ENCODE data around the gene YAP1.

The YAP1 gene

DNA sequence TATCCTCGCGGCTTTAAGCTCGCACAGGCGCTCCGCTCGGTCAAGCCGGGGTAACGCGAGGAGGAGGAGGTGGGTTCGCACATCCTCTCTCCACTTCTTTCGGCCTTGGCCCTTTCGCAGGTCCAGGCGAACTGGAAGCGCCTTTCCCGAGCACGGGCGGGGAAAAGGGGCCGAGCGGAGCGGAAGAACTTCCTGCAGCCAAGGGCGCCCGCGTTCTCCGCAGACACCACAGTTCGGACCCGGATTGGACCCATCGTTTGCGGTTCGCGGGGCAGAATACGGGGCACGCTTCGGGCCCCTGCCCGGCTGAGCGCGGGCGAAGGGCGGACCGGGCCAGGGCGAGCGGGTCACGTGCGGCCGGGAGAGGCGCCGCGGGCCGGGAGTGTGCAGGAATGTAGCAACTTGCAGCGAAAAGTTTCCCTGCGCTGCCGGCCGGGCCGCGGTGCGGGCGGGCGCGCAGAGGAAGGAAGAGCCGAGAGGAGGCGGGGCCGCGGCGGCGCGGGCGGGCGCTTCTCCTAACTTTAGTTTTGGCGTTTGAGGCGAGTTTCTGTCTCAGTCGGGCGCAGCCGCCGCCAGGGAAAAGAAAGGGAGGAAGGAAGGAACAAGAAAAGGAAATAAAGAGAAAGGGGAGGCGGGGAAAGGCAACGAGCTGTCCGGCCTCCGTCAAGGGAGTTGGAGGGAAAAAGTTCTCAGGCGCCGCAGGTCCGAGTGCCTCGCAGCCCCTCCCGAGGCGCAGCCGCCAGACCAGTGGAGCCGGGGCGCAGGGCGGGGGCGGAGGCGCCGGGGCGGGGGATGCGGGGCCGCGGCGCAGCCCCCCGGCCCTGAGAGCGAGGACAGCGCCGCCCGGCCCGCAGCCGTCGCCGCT, at the start of gene YAP1:
Gene YAP1 (plus strand): TSS at position 552 of the 865 bp plus-strand sequence. CDS start 402 bp downstream, outside the sequence.
- peak; percentile 6 for DNase-seq (ENCODE audit: low read depth, low spot score)

GRCh38 chr11:102061276-102061675, 49.0 kb upstream of the YAP1 start:
- DNase-seq (ENCODE audit: low read depth, low spot score): no peak

DNA sequence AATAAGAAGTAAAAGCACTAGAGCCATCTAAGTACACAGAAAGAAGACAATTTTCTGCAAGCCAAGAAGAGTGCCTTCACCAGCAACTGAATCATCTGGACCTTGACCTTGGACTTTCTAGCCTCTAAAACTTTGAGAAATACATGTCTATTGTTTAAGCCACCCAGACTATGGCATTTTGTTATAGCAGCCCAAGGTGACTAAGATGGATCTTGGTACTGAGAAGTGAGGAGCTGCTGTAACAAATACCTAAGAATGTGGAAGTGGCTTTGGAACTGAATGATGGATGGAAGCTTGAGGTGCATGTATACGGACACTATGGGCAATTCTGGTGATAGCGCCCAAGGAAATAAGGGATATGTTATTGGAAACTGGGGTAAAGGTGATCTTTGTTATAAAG, 48.1 kb upstream of the YAP1 start:
- no peak for DNase-seq (ENCODE audit: low read depth, low spot score)

DNA sequence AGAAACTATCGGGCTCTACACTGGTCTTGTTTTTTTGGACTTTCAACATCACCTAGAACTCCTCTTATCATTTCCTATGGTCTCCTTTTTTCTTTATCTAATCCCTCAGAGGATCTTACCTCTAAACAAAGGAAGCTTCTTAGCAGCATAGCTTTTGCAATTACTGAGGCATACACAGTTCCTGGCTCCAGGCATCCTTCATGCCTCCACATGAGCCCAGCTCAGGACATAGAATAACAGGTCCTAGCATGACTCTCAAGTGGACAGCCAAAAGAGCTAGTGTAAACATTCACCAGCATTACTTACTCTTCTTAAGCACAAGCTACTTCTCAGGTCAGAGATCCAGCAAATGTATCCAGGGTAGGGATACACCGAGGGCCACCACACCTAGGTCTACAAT, 45.9 kb upstream of the YAP1 start:
- no peak for DNase-seq (ENCODE audit: low read depth, low spot score)

GRCh38 chr11:102070766-102071165, 39.5 kb upstream of the YAP1 start:
- DNase-seq (ENCODE audit: low read depth, low spot score): no peak

- no peak for DNase-seq (ENCODE audit: low read depth, low spot score)
Measured at GRCh38 chr11:102071497-102072472, 38.5 kb upstream of the YAP1 start.

- no peak for DNase-seq (ENCODE audit: low read depth, low spot score)
Measured at GRCh38 chr11:102073253-102073652, 37.0 kb upstream of the YAP1 start.

DNA sequence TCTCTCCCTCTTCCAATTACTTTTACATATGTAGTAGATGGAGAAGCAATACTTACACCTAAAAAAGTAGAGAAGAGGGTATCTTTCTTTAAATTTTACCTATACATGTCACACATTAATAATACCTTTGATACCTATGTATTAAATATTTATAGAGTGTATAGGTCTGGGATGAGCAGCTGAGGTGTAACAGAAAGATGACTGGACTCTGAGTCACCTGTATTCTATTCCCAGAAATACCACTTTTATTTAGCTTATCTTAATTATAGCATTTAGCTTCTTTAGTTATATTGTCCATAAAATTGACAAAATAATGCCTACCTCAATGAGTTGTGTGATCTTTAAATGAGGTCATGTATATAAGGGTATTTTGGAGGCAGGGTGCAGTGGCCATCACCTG, 30.6 kb upstream of the YAP1 start:
- DNase-seq (ENCODE audit: low read depth, low spot score): no peak

DNA sequence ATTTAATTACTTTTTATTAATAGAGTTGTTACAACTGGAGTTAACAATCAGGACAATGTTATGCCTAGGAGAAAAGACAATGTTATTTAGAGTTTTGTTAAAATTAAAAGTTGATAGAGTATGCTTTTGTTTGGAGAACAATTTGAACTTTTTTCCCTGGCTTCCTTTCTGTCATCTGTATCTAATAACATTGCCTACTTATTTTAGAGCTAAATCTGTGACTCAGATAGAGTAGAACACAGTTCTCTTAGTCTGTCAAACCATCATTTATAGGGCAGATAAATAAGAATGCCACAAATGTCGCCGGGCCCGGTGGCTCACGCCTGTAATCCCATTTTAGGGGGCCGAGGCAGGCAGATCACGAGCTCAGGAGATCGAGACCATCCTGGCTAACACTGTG, 28.9 kb upstream of the YAP1 start:
- no peak for DNase-seq (ENCODE audit: low read depth, low spot score)

DNA sequence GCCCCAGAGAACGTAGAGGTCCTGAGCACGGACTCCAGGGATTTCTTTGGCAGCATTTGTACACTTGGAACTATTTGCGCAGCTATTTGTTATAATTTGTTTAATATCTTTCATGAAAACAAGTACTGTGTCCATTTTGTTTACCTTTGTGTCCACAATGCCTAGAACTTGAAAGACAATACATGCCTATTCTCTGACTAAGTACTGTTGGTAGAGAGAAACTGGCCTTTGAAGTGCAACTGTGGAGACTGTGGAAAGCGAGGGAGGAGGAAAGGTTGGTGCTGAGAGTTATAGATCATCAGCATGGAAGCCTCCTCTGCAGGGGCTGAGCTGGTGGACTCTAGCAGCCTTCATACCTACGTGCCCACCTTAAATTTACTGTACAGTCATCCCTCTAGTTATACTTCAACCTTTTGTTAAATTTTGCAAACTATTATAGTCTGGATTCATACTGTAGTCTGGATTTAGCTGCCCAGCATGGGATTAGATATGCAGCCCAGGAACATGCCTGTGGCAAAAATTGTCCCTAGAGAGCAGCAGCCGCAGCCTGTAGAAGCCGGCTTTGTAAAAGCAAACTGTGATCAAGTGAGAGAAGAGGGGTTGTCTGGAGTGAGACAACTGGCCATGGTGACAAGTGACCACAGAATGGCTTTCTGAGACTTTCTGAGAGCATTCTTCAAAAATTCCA, 24.2 kb upstream of the YAP1 start:
- no peak for DNase-seq (ENCODE audit: low read depth, low spot score)

- no peak for DNase-seq (ENCODE audit: low read depth, low spot score)
Measured at GRCh38 chr11:102097186-102097585, 13.1 kb upstream of the YAP1 start.

DNA sequence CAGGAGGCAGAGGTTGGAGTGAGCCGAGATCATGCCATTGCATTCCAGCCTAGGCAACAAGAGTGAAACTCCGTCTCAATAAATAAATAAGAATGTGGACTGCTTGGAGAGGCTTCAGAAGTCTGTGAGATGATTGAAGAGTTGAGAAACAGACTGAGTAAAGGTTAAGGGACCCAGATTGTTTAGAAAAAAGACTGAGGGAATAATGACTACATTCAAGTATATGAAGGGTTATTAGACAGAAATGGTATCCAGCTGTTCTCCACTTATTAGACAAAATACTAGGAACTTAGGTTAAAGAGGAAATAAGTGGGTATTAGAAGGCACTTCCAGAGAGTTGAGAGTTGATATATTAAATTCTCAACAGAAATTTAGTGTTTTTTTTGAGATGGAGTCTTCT, 10.5 kb upstream of the YAP1 start:
- no peak for DNase-seq (ENCODE audit: low read depth, low spot score)

GRCh38 chr11:102108734-102109440, 1.4 kb upstream of the YAP1 start:
- no peak for DNase-seq (ENCODE audit: low read depth, low spot score)

- DNase-seq (ENCODE audit: low read depth, low spot score): no peak
Measured at GRCh38 chr11:102110761-102111010, 439 bp downstream of the YAP1 start.

DNA sequence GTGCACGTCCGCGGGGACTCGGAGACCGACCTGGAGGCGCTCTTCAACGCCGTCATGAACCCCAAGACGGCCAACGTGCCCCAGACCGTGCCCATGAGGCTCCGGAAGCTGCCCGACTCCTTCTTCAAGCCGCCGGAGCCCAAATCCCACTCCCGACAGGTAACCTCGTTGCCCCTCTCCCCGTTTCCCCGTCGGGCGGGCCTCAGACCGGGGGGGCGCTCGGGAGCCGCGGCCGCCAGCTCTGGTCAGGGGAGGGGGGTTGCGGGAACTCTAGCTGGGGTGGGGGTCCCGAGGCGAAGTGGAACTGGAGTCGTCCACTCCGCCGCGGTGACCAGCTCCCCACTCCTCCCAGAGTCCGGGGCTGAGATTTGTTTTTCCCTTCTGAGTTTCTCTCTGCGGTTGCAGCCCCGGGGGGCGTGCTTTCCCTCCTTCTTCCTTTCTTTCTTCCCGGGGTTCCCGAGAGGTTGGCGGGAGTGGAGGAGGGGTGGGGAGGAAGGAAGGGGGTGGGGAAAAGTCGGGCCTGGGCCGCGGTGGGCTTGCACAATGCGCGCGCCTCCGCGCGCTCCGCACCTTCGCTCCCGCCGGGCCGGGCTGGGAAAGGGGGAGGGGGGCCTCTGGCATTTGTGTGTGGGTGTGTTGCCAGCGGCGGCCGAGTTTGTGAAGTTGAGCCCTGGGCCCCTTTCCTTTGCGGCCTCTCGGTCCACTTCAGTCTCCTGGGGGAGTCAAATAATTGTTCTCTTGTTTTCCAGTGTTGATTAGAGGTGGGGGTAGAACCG, 952 bp downstream of the YAP1 start:
- DNase-seq (ENCODE audit: low read depth, low spot score): no peak

- DNase-seq (ENCODE audit: low read depth, low spot score): no peak
Measured at GRCh38 chr11:102111787-102112508, 1.7 kb downstream of the YAP1 start.

DNA sequence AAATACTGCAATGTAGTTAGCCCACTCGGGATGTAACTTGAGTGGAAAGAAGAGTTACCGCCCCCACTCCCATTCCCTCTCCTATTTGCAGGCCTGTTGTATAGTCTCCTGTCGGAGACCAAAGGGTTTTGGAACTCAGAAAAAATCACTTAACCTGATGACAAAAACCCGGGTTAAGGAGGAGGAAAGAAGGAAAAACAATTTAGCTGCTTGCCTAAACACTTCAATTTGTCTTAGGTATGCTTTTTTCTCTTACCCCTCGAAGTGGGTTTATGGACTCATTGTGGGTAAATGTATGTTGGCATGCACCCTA, 2.2 kb downstream of the YAP1 start:
- DNase-seq (ENCODE audit: low read depth, low spot score): no peak

GRCh38 chr11:102114032-102114431, 3.8 kb downstream of the YAP1 start:
- DNase-seq (ENCODE audit: low read depth, low spot score): no peak

DNA sequence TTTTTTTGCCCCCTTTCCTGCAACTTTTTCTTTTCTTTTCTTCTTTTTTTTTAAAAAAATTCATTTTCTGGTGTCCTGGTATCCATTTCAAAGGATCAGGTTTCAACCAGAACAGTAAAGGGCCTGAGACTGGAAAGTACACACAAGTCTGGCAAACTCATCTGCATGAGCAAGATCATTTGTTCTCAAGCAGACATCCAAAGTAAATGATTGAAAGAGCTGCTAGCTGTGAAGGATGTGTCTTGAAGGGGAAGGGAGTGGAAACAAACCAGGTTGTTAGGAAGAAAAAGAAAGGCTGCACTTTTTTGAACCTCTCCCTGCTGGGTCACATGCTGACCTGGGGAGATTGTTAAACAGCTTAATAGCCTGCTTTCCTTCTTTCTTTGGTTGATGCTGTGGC, 5.3 kb downstream of the YAP1 start:
- no peak for DNase-seq (ENCODE audit: low read depth, low spot score)

DNA sequence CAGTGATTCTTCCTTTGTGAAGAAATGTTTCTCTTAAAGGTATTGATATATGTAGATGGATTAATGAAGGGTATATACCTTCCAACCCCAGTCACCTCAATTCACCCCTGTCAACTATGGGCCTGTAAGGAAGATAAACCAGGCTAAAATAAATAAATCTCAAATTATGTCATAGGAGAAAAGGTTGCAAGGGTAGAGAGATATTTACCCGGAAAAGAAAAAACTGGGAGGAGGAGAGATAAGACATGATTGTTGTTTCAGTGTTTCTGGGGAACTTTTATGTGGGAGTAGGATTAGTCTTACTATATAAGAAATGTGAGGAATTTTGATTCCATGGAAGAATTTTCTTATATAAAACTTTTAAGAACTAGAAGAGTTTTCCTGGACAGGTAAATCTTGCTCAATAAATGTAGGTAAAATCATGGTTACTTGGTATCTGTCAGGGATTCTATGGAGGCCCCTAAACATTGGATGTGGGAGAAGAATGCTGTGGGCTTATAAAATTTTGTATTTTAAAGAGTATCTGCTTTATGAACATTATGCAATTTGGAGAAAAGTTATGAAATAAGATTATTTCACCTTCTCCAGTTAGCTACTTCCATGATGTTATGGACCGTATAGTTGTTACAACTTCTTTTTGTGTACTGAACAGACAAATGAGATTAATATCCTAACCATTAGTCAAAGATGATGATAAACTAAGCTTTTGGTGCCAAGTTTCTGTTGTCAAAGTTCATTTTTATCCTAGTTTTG, 6.4 kb downstream of the YAP1 start:
- DNase-seq (ENCODE audit: low read depth, low spot score): no peak
